Measurements from ENCODE around the gene ASB8.

Gene ASB8

GRCh38 chr12:48157018-48157888, at the start of gene ASB8:
TSS of gene ASB8 (minus strand) at chr12:48157515. CDS start at chr12:48153496, 4,019 bp downstream.
- DNase-seq, result peak; percentile 99

- DNase-seq, result no peak
These were observed 45.9 kb upstream of the ASB8 start, which contains the start of gene OR10AD1 for GRCh38 chr12:48203192-48203591. TSS of gene OR10AD1 (minus strand) at chr12:48203292. CDS start at chr12:48203292, 0 bp downstream.

GRCh38 chr12:48202766-48203165, 45.5 kb upstream of the ASB8 start:
- no peak for DNase-seq

- DNase-seq, result no peak
These were observed 44.2 kb upstream of the ASB8 start for GRCh38 chr12:48201516-48201915.

GRCh38 chr12:48201091-48201490, 43.8 kb upstream of the ASB8 start:
- DNase-seq, result no peak

GRCh38 chr12:48199774-48200221, 42.5 kb upstream of the ASB8 start:
- no peak for DNase-seq

GRCh38 chr12:48198985-48199384, 41.7 kb upstream of the ASB8 start:
- DNase-seq, result no peak

- no peak for DNase-seq
These were observed 41.3 kb upstream of the ASB8 start for GRCh38 chr12:48198672-48198971.

- peak; percentile 82 for DNase-seq
These were observed 40.8 kb upstream of the ASB8 start for GRCh38 chr12:48197971-48198671.

- DNase-seq, result no peak
These were observed 40.2 kb upstream of the ASB8 start for GRCh38 chr12:48197549-48197970.

- no peak for DNase-seq
These were observed 37.5 kb upstream of the ASB8 start for GRCh38 chr12:48194799-48195201.

- DNase-seq, result no peak
These were observed 36.3 kb upstream of the ASB8 start for GRCh38 chr12:48193623-48194022.

GRCh38 chr12:48192861-48193260, 35.5 kb upstream of the ASB8 start:
- DNase-seq, result no peak

- no peak for DNase-seq
These were observed 33.8 kb upstream of the ASB8 start for GRCh38 chr12:48191096-48191495.

- DNase-seq, result peak; percentile 48
These were observed 32.2 kb upstream of the ASB8 start for GRCh38 chr12:48189331-48190125.

GRCh38 chr12:48187916-48188695, 30.8 kb upstream of the ASB8 start:
- DNase-seq, result no peak

GRCh38 chr12:48185181-48185919, 28.0 kb upstream of the ASB8 start:
- no peak for DNase-seq

GRCh38 chr12:48184549-48184922, 27.2 kb upstream of the ASB8 start:
- DNase-seq, result no peak

- DNase-seq, result no peak
These were observed 26.7 kb upstream of the ASB8 start for GRCh38 chr12:48183876-48184548.

- peak; percentile 64 for DNase-seq
These were observed 26.0 kb upstream of the ASB8 start, which contains the start of gene CCDC184 for GRCh38 chr12:48183091-48183875. TSS of gene CCDC184 (plus strand) at chr12:48183644. CDS start at chr12:48184123, 479 bp downstream.

All from activated CD4-positive, alpha-beta T cell treated with anti-CD3 and anti-CD28 coated beads for 1 hour (primary cell).